Immature natural killer cell (primary cell): ENCODE data around the gene KCNK18. TPM values are rescaled to one million over a fixed set of nuclear protein-coding genes. Genes with fewer than 3 reads are reported as not detected.

Source experiments
- DNase-seq, 3 donors: peaks; one replicate each; pipeline ENCODE4 v3.0.0; 2022; ENCODE audit warnings: mixed read lengths in 1 of 3
- H3K27ac Mint-ChIP-seq, 6 donors: one replicate each; pipeline ENCODE4 v1.8.0; 2020; ENCODE audit warnings: mixed read lengths in 6 of 6, mild to moderate bottlenecking in 5 of 6, inconsistent platforms in 4 of 6, moderate library complexity in 3 of 6
- H3K27me3 Mint-ChIP-seq, 3 donors: one replicate each; pipeline ENCODE4 v1.8.0; 2020 to 2021; ENCODE audit warnings: low read depth in 3 of 3, mild to moderate bottlenecking in 3 of 3, mixed read lengths in 3 of 3, moderate library complexity in 3 of 3, inconsistent platforms in 1 of 3
- H3K36me3 Mint-ChIP-seq, 3 donors: one replicate each; pipeline ENCODE4 v1.8.0; 2020; ENCODE audit warnings: mixed read lengths in 3 of 3, inconsistent platforms in 2 of 3, mild to moderate bottlenecking in 2 of 3
- H3K4me1 Mint-ChIP-seq, 2 donors: one replicate each; pipeline ENCODE4 v1.8.0; 2020; ENCODE audit warnings: inconsistent platforms in 2 of 2, mild to moderate bottlenecking in 2 of 2, mixed read lengths in 2 of 2, moderate library complexity in 1 of 2
- H3K4me3 Mint-ChIP-seq, 5 donors: one replicate each; pipeline ENCODE4 v1.8.0; 2020; ENCODE audit warnings: mild to moderate bottlenecking in 5 of 5, mixed read lengths in 5 of 5, inconsistent platforms in 3 of 5, moderate library complexity in 3 of 5
- H3K9me3 Mint-ChIP-seq, 6 donors: one replicate each; pipeline ENCODE4 v1.8.0; 2020; ENCODE audit warnings: mild to moderate bottlenecking in 6 of 6, mixed read lengths in 6 of 6, inconsistent platforms in 4 of 6, moderate library complexity in 3 of 6
- polyA plus RNA-seq, 3 donors: library from polyadenylated mRNA; unstranded; fragments of 300-500 nt; fragmentation: Illumina TruSeq; gene quantifications; one replicate each; pipeline ENCODE4 v1.2.3, GENCODE V29; 2021

KCNK18 gene
- polyA plus RNA-seq, 3 donors from 2014 or later, result not detected

DNA sequence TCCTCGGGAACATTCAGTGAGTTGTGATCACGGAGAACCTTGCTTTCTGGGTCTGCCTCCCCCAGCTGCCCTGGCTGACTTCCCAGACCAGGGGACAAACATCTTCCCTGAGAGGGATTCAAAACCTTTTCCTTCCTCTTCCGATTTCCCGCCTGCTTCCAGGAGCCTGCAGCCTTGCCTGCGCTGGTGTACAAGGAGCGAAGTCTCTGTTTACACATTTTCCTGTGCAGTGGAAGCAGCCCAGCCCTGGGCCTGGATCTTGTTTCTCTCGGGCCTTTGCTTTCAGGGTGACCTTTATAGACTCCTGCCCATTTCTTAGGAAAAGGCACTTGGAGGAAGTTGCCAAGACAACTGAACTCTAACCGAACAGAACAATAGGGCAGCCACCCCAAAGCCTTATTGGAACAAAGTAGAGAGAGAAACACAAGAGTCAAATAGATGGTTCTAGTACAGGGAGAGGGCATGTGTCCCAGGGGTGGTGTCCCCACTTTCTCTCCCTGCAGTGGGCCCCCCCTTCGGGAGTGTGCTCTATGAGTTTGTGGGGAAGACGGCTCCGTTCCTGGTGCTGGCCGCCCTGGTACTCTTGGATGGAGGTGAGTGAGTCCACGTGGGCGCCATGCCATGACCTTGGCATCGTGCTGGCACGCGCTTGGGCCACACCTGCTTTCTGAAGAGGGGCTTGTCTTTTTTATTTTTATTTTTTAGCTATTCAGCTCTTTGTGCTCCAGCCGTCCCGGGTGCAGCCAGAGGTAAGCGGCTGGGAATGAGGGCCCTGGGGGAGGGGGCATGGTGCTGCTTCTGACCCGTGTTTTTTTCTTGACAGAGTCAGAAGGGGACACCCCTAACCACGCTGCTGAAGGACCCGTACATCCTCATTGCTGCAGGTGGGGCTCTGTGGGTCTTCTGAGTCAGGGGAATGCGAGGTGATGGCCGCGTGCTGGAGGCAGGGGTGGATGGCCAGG lies 57.8 kb downstream of the KCNK18 start:
- Mint-ChIP-seq H3K36me3 (no peaks in the 10 kb centered on the region), H3K27ac (no peak overlapping the region), H3K9me3 (peaks cover 0 to 2% (median 0%) of the 10 kb centered on the region in 6 donors), H3K4me1 (peaks cover 3 to 11% of the 10 kb centered on the region in 2 donors), H3K27me3 (peaks cover 4 to 15% (median 10%) of the 10 kb centered on the region in 3 donors), H3K4me3 (no peak overlapping the region)
- no peak for DNase-seq

DNA sequence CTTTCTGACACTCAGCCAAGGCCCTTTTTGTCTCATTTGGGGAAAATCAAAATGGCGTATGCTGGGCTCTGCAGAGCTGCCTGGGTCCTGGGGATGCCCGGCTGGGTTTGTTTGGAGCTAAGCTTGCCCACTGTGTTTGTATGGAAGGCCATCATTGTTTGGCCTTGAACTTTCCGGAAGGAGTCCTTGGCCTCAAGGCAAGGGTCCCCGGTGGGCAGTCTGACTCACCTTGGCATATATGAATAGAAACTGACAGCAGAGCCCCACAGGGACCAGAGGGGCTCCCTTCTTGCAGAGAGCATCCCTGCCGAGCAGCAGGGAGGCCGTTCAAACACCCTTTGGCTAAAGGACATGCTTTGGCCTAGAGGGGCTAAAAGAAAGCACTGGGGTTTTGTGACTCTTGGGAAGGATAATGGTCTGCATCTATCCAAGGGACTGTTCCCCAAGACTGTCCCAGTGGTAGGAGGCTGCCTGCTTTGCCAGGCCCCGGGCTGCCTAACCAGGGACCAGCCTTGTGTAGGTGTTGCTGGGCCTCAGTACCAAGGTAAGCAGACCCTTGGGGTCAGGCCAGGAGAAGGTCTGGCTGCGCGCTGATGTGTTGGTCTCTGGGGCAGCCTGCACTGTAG lies 58.7 kb downstream of the KCNK18 start:
- peaks cover 1 to 15% (median 13%) of the 10 kb centered on the region in 3 donors for H3K27me3 Mint-ChIP-seq
- H3K4me3 Mint-ChIP-seq, result no peak overlapping the region
- peaks cover 6 to 17% of the 10 kb centered on the region in 2 donors for H3K4me1 Mint-ChIP-seq
- no peak for DNase-seq
- H3K36me3 Mint-ChIP-seq, result no peaks in the 10 kb centered on the region
- peaks cover 0 to 2% (median 0%) of the 10 kb centered on the region in 6 donors for H3K9me3 Mint-ChIP-seq
- H3K27ac Mint-ChIP-seq, result no peak overlapping the region

DNA sequence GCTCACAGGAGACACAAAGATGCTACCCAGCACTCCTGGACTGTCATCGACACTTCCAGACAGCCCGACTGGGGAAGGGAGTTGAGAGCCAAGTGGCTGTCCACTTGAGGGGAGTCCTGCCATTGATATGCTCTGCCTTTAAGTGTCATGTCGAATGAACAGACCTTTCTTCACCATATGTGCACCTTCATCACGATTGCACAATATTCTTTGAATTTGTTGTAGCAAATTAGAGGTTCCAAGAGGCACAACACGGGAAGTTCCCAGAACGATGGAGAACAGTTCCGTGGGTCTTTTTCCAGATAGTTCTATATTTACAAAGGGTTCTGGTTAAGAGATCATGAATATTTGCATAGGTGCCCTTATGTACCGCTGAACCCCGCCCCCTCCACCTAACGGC lies 59.6 kb downstream of the KCNK18 start:
- H3K9me3 Mint-ChIP-seq, result peaks cover 0 to 2% (median 0%) of the 10 kb centered on the region in 6 donors
- H3K4me3 Mint-ChIP-seq, result no peak overlapping the region
- H3K27me3 Mint-ChIP-seq, result peaks cover 1 to 16% (median 14%) of the 10 kb centered on the region in 3 donors

DNA sequence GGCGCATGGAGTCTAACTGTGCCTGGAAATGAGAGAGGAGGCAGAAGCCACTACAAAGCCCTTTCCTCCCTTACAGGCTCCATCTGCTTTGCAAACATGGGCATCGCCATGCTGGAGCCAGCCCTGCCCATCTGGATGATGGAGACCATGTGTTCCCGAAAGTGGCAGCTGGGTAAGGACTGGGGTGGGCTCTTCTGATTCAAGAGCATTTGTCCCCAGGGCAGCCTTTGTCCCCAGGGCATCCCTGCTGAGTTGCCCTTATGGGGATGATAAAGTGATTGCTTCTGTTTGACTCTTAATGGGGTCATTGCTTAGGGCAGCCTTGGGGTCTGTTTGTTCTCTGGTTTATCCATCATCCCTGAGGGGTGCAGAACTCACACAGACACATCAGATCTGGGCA lies 60.4 kb downstream of the KCNK18 start:
- H3K36me3 Mint-ChIP-seq, result no peaks in the 10 kb centered on the region
- H3K9me3 Mint-ChIP-seq, result peaks cover 0 to 2% (median 0%) of the 10 kb centered on the region in 6 donors
- H3K4me3 Mint-ChIP-seq, result no peak overlapping the region
- H3K27me3 Mint-ChIP-seq, result peaks cover 1 to 16% (median 12%) of the 10 kb centered on the region in 3 donors
- no peak for DNase-seq
- peaks cover 6 to 17% of the 10 kb centered on the region in 2 donors for H3K4me1 Mint-ChIP-seq
- no peak overlapping the region for H3K27ac Mint-ChIP-seq

More for the DNA sequence above, 59.6 kb downstream of the KCNK18 start:
- H3K27ac Mint-ChIP-seq, result no peak overlapping the region
- H3K4me1 Mint-ChIP-seq, result peaks cover 6 to 17% of the 10 kb centered on the region in 2 donors
- no peaks in the 10 kb centered on the region for H3K36me3 Mint-ChIP-seq
- no peak for DNase-seq

DNA sequence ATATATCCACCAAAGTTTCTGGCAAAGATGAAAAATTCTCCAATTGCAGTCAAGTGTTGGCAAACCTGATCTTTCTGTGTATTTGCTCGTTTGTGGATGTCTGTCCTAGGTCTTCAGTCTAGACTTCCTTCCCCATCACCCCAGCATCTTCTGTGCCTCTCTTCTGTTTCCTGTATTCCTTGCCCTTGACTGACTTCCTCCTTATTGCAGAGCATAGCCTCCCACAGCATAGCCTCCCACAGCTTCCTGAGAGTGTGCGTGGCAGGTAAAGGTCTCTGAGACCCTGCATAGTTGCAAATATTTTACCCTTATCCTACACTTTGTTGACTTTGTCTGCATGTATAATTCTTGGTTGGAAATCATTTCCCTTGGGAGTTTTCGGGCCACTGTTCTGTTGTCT lies 62.0 kb downstream of the KCNK18 start:
- no peak overlapping the region for H3K27ac Mint-ChIP-seq

More for the DNA sequence above, 62.0 kb downstream of the KCNK18 start:
- no peak for DNase-seq
- Mint-ChIP-seq H3K4me3 (no peak overlapping the region), H3K36me3 (no peaks in the 10 kb centered on the region), H3K9me3 (no peaks in the 10 kb centered on the region), H3K27me3 (peaks cover 0 to 14% (median 9%) of the 10 kb centered on the region in 3 donors), H3K4me1 (peaks cover 6 to 17% of the 10 kb centered on the region in 2 donors)

Other genes with a start within 250 kb of the KCNK18 start
- under 1 TPM; 0.28 to 0.66 (median 0.55) TPM for gene SHTN1, start 192.3 kb upstream of the KCNK18 start, polyA plus RNA-seq
- not detected for gene VAX1, start 59.2 kb upstream of the KCNK18 start, polyA plus RNA-seq
- gene SLC18A2, start 43.6 kb downstream of the KCNK18 start, polyA plus RNA-seq, result under 1 TPM in 1 of 3 donors, not detected in 2; 0.41 TPM
- 10 to 100 TPM in 2 of 3 donors, 1 to 10 TPM in 1; 9.7 to 23.7 (median 12.3) TPM for gene PDZD8, start 178.0 kb downstream of the KCNK18 start, polyA plus RNA-seq